ENCODE results near the gene B3GAT2. TPM values are rescaled to one million over a fixed set of nuclear protein-coding genes. Genes with fewer than 3 reads are reported as not detected.

The B3GAT2 gene
- total and polyA plus RNA-seq, 2 experiments from 2014 or later: 0.34 TPM; not detected in 1

DNA sequence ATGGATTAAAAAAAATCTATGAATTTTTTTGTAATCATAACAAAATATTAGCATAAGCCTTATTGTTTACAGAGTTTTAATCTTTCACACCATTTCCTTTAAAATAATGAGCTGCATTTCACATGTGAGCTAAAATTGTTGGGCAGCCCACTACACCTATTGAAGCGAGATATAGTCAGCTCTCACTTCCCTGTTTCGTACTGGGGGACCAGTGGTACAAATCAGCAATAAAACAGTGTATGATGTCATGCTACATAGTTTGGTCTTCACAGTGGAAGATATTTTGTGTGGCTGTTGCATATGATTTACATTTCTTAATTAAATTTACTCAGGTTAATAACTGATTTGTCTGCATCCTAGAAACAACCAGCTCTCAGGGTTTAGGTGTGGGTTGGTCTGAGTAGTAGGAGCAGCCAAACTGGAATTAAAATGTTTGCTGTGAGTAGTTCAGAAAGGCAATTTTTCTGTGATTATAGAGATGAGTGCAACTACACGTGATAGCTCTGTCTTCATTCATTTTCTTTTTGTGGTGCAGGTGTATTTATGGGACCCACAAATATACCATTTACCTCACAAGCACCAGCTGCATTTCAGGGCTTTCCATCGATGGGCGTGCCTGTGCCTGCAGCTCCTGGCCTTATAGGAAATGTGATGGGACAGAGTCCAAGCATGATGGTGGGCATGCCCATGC, 99.3 kb downstream of the B3GAT2 start:
- H3K27ac ChIP-seq: no peak overlapping the region
- no peak overlapping the region for H3K4me2 ChIP-seq (ENCODE audit: unreplicated experiment)
- no peak overlapping the region for H3K4me3 ChIP-seq
- no peak for TF ChIP-seq EZH2phosphoT487 (IDR thresholded peaks at IDR 0.05; ENCODE audit: insufficient read depth, low read depth)
- no peaks in the 10 kb centered on the region for H3F3A ChIP-seq (ENCODE audit: insufficient read depth)
- no peak overlapping the region for H3K9ac ChIP-seq
- H3K4me1 ChIP-seq (ENCODE audit: insufficient read depth): 0 out of 2 replicates have a peak, but pooled peaks cover 6% of the 10 kb centered on the region
- H3K79me2 ChIP-seq (ENCODE audit: insufficient read depth): no peaks in the 10 kb centered on the region
- H3K9me3 ChIP-seq (ENCODE audit: low read depth): no peaks in the 10 kb centered on the region
- 97 to 100% methylated on average over 5 of the region's 5 CpGs for WGBS, 2 experiments (ENCODE audit: low coverage in 1 of 2, low lambda C conversion rate in 2 of 2, missing lambda C conversion rate in 2 of 2)
- no peaks in the 10 kb centered on the region for H4K20me1 ChIP-seq (ENCODE audit: insufficient read depth)
- no peaks in the 10 kb centered on the region for H3K36me3 ChIP-seq (ENCODE audit: low read depth)
- no peaks in the 10 kb centered on the region for H3K27me3 ChIP-seq (replicated peaks; ENCODE audit: insufficient read depth)
- H2AFZ ChIP-seq: no peak overlapping the region
- H3K9me2 ChIP-seq (ENCODE audit: insufficient read depth): no peaks in the 10 kb centered on the region
- no peak for DNase-seq
- in situ Hi-C loops (cut with MboI): no loop called here

DNA sequence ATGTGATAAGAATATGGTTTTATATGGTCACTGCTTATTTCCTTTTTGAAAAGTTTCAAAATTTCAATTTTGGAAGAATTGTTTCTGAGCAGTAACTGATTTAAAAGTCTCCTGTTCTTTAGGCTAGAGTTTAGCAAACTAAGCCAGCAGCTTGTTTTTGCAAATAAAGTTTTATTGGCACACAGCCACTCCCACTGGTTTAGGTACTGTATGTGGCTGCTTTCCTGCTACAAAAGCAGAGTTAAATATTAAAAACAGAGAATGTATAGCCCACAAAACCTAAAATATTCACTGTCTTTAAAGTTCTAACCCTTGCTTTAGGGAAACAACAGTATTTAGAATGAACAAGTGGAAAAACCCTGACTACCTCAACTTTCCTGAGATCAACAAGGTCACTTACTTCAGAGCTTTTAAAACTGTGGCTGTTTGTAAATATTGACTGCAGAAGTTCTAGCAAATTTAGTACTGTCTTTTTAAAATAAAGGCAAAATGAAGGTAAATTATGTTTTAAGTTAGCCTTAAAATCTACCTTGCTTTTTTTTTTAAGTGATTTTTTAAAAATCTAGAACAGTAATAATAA, 104.1 kb downstream of the B3GAT2 start:
- Histone ChIP-seq H3K79me2 (ENCODE audit: insufficient read depth) (no peaks in the 10 kb centered on the region), H3K9me3 (ENCODE audit: low read depth) (no peaks in the 10 kb centered on the region), H3K4me2 (ENCODE audit: unreplicated experiment) (no peak overlapping the region), H3K9me2 (ENCODE audit: insufficient read depth) (no peaks in the 10 kb centered on the region), H3K4me1 (ENCODE audit: insufficient read depth) (no peaks in the 10 kb centered on the region), H3K27ac (no peak overlapping the region), H3F3A (ENCODE audit: insufficient read depth) (no peaks in the 10 kb centered on the region), H3K27me3 (replicated peaks; ENCODE audit: insufficient read depth) (no peaks in the 10 kb centered on the region), H3K9ac (no peak overlapping the region), H3K36me3 (ENCODE audit: low read depth) (no peaks in the 10 kb centered on the region), H4K20me1 (ENCODE audit: insufficient read depth) (no peaks in the 10 kb centered on the region), H3K4me3 (no peak overlapping the region), H2AFZ (no peak overlapping the region)
- in situ Hi-C loops (cut with MboI): no loop called here
- TF ChIP-seq EZH2 (IDR thresholded peaks at IDR 0.05; ENCODE audit: insufficient read depth, poor library complexity, severe bottlenecking) (no peak), EZH2phosphoT487 (IDR thresholded peaks at IDR 0.05; ENCODE audit: insufficient read depth, low read depth) (no peak)
- no peak for DNase-seq

DNA sequence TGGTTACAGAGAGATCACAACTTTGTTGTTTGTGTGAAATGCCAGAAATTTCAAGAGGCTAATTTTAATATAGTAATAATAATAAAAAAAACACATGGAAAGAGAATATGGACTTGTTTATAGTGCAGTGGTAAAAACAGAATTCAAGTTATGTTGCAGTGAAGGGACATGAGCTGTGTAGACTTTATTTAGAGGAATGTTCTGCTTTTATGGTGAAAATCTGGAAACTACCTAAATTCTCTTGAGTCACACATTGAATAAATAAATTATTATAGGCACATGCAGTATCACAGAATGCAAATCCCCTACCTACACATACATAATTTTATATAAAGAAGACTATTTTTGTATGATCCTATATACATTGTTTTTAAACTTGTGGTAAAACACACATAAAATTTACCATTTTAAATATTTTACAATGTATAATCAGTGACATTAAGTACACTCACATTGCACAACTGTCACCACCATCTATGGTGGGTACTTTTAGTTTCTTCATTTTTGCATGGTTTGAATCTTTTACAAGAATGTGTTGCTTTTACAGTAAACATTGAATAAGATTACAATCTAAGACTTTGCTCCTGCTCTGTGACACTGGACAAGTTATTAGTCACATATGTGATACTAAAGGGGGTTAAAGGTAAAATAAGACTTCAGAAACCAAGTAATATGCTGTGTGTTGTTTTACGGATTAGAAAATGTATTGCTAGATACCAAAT, 107.4 kb downstream of the B3GAT2 start:
- WGBS, 2 experiments (ENCODE audit: low coverage in 1 of 2, low lambda C conversion rate in 2 of 2, missing lambda C conversion rate in 2 of 2): 92 to 97% methylated on average over 1 of the region's 1 CpG
- no peaks in the 10 kb centered on the region for H3K79me2 ChIP-seq (ENCODE audit: insufficient read depth)
- H3K4me3 ChIP-seq: no peak overlapping the region
- no peaks in the 10 kb centered on the region for H3K9me2 ChIP-seq (ENCODE audit: insufficient read depth)
- no peaks in the 10 kb centered on the region for H4K20me1 ChIP-seq (ENCODE audit: insufficient read depth)
- H3K36me3 ChIP-seq (ENCODE audit: low read depth): no peaks in the 10 kb centered on the region
- H3K27ac ChIP-seq: no peak overlapping the region
- no peaks in the 10 kb centered on the region for H3F3A ChIP-seq (ENCODE audit: insufficient read depth)
- no peak for DNase-seq
- no peak overlapping the region for H3K4me2 ChIP-seq (ENCODE audit: unreplicated experiment)
- no peak overlapping the region for H3K9ac ChIP-seq
- no peaks in the 10 kb centered on the region for H3K27me3 ChIP-seq (replicated peaks; ENCODE audit: insufficient read depth)
- TF ChIP-seq EZH2 (IDR thresholded peaks at IDR 0.05; ENCODE audit: insufficient read depth, poor library complexity, severe bottlenecking): no peak
- TF ChIP-seq EZH2phosphoT487 (IDR thresholded peaks at IDR 0.05; ENCODE audit: insufficient read depth, low read depth): no peak
- no peaks in the 10 kb centered on the region for H3K4me1 ChIP-seq (ENCODE audit: insufficient read depth)
- no peaks in the 10 kb centered on the region for H3K9me3 ChIP-seq (ENCODE audit: low read depth)
- in situ Hi-C loops (cut with MboI): no loop called here
- H2AFZ ChIP-seq: no peak overlapping the region

DNA sequence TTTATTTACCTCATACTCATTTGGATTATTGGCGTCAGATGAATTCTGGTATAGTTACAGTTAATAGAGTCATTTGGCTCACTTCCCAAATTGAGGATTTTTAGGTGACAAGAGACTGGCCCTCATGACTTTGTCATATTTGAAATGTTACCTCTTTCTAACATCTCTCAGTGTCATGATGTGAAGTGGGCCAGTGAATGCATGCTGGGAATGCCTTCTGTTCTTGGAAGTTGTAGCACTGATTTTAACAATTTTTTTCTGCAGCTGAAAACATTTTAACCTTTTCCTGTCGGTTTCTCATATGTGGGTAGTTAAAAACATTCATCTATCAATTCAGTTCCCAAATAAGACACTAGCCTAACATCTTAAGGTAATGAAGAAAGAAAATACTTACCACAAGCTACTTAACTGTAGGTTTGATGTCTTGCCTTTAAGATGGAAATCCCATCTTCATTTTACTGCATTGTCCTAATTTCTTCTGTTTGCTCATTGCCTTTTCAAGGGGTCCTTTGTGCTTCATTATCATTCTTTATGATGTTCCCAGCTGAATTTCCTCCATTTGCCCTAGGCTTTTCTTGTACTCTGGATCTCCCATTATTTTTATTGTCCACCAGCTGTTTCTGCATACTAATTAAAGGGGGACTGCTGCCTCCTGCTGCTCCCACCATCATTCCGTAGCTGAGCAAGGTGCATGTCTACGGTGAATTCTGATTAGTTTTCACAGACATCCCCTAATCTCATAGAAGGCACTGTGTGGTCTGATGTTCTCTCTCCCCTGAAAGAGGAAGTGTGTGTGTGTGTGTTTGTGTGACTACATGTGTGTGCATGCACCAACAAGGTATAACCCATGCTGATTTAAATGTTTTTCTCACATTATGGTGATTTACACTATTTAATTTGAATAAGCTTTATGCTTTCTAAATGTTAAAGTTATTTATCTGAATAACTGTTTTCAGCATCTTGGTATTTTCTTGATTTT, 109.5 kb downstream of the B3GAT2 start:
- no peaks in the 10 kb centered on the region for H3K79me2 ChIP-seq (ENCODE audit: insufficient read depth)
- H3K27ac ChIP-seq: no peak overlapping the region
- no peak overlapping the region for H3K9ac ChIP-seq
- DNase-seq: no peak
- no peaks in the 10 kb centered on the region for H4K20me1 ChIP-seq (ENCODE audit: insufficient read depth)
- no peak for TF ChIP-seq EZH2phosphoT487 (IDR thresholded peaks at IDR 0.05; ENCODE audit: insufficient read depth, low read depth)
- no peak for TF ChIP-seq EZH2 (IDR thresholded peaks at IDR 0.05; ENCODE audit: insufficient read depth, poor library complexity, severe bottlenecking)
- no peaks in the 10 kb centered on the region for H3F3A ChIP-seq (ENCODE audit: insufficient read depth)
- H3K36me3 ChIP-seq (ENCODE audit: low read depth): no peaks in the 10 kb centered on the region
- 77 to 81% methylated on average over 4 of the region's 4 CpGs for WGBS, 2 experiments (ENCODE audit: low coverage in 1 of 2, low lambda C conversion rate in 2 of 2, missing lambda C conversion rate in 2 of 2)
- no peak overlapping the region for H2AFZ ChIP-seq
- H3K9me2 ChIP-seq (ENCODE audit: insufficient read depth): no peaks in the 10 kb centered on the region
- H3K4me3 ChIP-seq: no peak overlapping the region
- in situ Hi-C loops (cut with MboI): no loop called here
- no peaks in the 10 kb centered on the region for H3K4me1 ChIP-seq (ENCODE audit: insufficient read depth)
- H3K9me3 ChIP-seq (ENCODE audit: low read depth): no peaks in the 10 kb centered on the region
- no peaks in the 10 kb centered on the region for H3K27me3 ChIP-seq (replicated peaks; ENCODE audit: insufficient read depth)
- no peak overlapping the region for H3K4me2 ChIP-seq (ENCODE audit: unreplicated experiment)

Data from GM23248 (cell line).